ENCODE measurements around the gene AKT2.

The AKT2 gene

GRCh38 chr19:40217934-40218890, 66.9 kb downstream of the AKT2 start, which contains the start of gene TTC9B:
Gene TTC9B (minus strand): TSS chr19:40218384. CDS start chr19:40218381, 3 bp downstream.
- DNase-seq (ENCODE audit: insufficient read length, low spot score), result no peak
- FAIRE-seq, result peak; percentile 48
- no peak for TF ChIP-seq POLR2A (IDR thresholded peaks at IDR 0.05; ENCODE audit: low read depth, low read length)
- TF ChIP-seq PAX5 (IDR thresholded peaks at IDR 0.05; ENCODE audit: insufficient read depth, low read length, severe bottlenecking), result no peak
- no peak for TF ChIP-seq TAF1 (IDR thresholded peaks at IDR 0.05; ENCODE audit: low read depth, low read length)

GRCh38 chr19:40217027-40217810, 67.9 kb downstream of the AKT2 start:
- TF ChIP-seq SPI1 (IDR thresholded peaks at IDR 0.05; ENCODE audit: low read depth, low read length) (no peak), PAX5 (IDR thresholded peaks at IDR 0.05; ENCODE audit: insufficient read depth, low read length, severe bottlenecking) (no peak), POU2F2 (IDR thresholded peaks at IDR 0.05; ENCODE audit: low read depth, low read length) (no peak), POLR2AphosphoS5 (IDR thresholded peaks at IDR 0.05; ENCODE audit: low read depth, low read length) (no peak), TAF1 (IDR thresholded peaks at IDR 0.05; ENCODE audit: low read depth, low read length) (no peak), POLR2A (IDR thresholded peaks at IDR 0.05; ENCODE audit: low read depth, low read length) (no peak)
- DNase-seq (ENCODE audit: insufficient read length, low spot score), result no peak
- no peak for FAIRE-seq

- no peak for TF ChIP-seq SPI1 (IDR thresholded peaks at IDR 0.05; ENCODE audit: low read depth, low read length)
- no peak for TF ChIP-seq POLR2A (IDR thresholded peaks at IDR 0.05; ENCODE audit: low read depth, low read length)
- TF ChIP-seq POLR2AphosphoS5 (IDR thresholded peaks at IDR 0.05; ENCODE audit: low read depth, low read length), result no peak
- no peak for TF ChIP-seq PAX5 (IDR thresholded peaks at IDR 0.05; ENCODE audit: insufficient read depth, low read length, severe bottlenecking)
- FAIRE-seq (peak; percentile 31), DNase-seq (ENCODE audit: insufficient read length, low spot score) (no peak)
These were observed 68.4 kb downstream of the AKT2 start for GRCh38 chr19:40216777-40217026.

GRCh38 chr19:40216013-40216776, 69.0 kb downstream of the AKT2 start:
- FAIRE-seq, result no peak
- TF ChIP-seq POU2F2 (IDR thresholded peaks at IDR 0.05; ENCODE audit: low read depth, low read length) (no peak), POLR2AphosphoS5 (IDR thresholded peaks at IDR 0.05; ENCODE audit: low read depth, low read length) (no peak), POLR2A (IDR thresholded peaks at IDR 0.05; ENCODE audit: low read depth, low read length) (no peak), SPI1 (IDR thresholded peaks at IDR 0.05; ENCODE audit: low read depth, low read length) (no peak)
- no peak for DNase-seq (ENCODE audit: insufficient read length, low spot score)

- FAIRE-seq (no peak), DNase-seq (ENCODE audit: insufficient read length, low spot score) (no peak)
- TF ChIP-seq PAX5 (IDR thresholded peaks at IDR 0.05; ENCODE audit: insufficient read depth, low read length, severe bottlenecking) (no peak), SPI1 (IDR thresholded peaks at IDR 0.05; ENCODE audit: low read depth, low read length) (no peak), POLR2AphosphoS5 (IDR thresholded peaks at IDR 0.05; ENCODE audit: low read depth, low read length) (no peak), POU2F2 (IDR thresholded peaks at IDR 0.05; ENCODE audit: low read depth, low read length) (no peak), TAF1 (IDR thresholded peaks at IDR 0.05; ENCODE audit: low read depth, low read length) (no peak), POLR2A (IDR thresholded peaks at IDR 0.05; ENCODE audit: low read depth, low read length) (no peak)
These were observed 70.2 kb downstream of the AKT2 start for GRCh38 chr19:40214936-40215335.

- TF ChIP-seq POLR2AphosphoS5 (IDR thresholded peaks at IDR 0.05; ENCODE audit: low read depth, low read length) (no peak), POU2F2 (IDR thresholded peaks at IDR 0.05; ENCODE audit: low read depth, low read length) (no peak), PAX5 (IDR thresholded peaks at IDR 0.05; ENCODE audit: insufficient read depth, low read length, severe bottlenecking) (no peak), SPI1 (IDR thresholded peaks at IDR 0.05; ENCODE audit: low read depth, low read length) (no peak), TAF1 (IDR thresholded peaks at IDR 0.05; ENCODE audit: low read depth, low read length) (no peak), POLR2A (IDR thresholded peaks at IDR 0.05; ENCODE audit: low read depth, low read length) (no peak)
- FAIRE-seq (no peak), DNase-seq (ENCODE audit: insufficient read length, low spot score) (no peak)
These were observed 71.1 kb downstream of the AKT2 start for GRCh38 chr19:40213882-40214570.

GRCh38 chr19:40213251-40213829, 71.8 kb downstream of the AKT2 start:
- DNase-seq (ENCODE audit: insufficient read length, low spot score) (no peak), FAIRE-seq (no peak)
- no peak for TF ChIP-seq SPI1 (IDR thresholded peaks at IDR 0.05; ENCODE audit: low read depth, low read length)
- no peak for TF ChIP-seq POLR2A (IDR thresholded peaks at IDR 0.05; ENCODE audit: low read depth, low read length)
- TF ChIP-seq POLR2AphosphoS5 (IDR thresholded peaks at IDR 0.05; ENCODE audit: low read depth, low read length), result no peak
- no peak for TF ChIP-seq TAF1 (IDR thresholded peaks at IDR 0.05; ENCODE audit: low read depth, low read length)
- no peak for TF ChIP-seq PAX5 (IDR thresholded peaks at IDR 0.05; ENCODE audit: insufficient read depth, low read length, severe bottlenecking)
- TF ChIP-seq POU2F2 (IDR thresholded peaks at IDR 0.05; ENCODE audit: low read depth, low read length), result no peak

GRCh38 chr19:40210889-40211288, 74.3 kb downstream of the AKT2 start:
- DNase-seq (ENCODE audit: insufficient read length, low spot score) (no peak), FAIRE-seq (no peak)
- TF ChIP-seq POU2F2 (IDR thresholded peaks at IDR 0.05; ENCODE audit: low read depth, low read length), result no peak
- no peak for TF ChIP-seq PAX5 (IDR thresholded peaks at IDR 0.05; ENCODE audit: insufficient read depth, low read length, severe bottlenecking)
- no peak for TF ChIP-seq SPI1 (IDR thresholded peaks at IDR 0.05; ENCODE audit: low read depth, low read length)
- TF ChIP-seq TAF1 (IDR thresholded peaks at IDR 0.05; ENCODE audit: low read depth, low read length), result no peak
- TF ChIP-seq POLR2AphosphoS5 (IDR thresholded peaks at IDR 0.05; ENCODE audit: low read depth, low read length), result no peak
- no peak for TF ChIP-seq POLR2A (IDR thresholded peaks at IDR 0.05; ENCODE audit: low read depth, low read length)
